GM23248 (cell line): ENCODE data around the gene FBXO38. TPM values are rescaled to one million over a fixed set of nuclear protein-coding genes. Genes with fewer than 3 reads are reported as not detected.

Experiments used
- DNase-seq: peaks from one replicate; pipeline ENCODE4 v3.0.0-alpha.2; 2015
- H2AFZ ChIP-seq: fragments of 200-600 bp; sonication (generic); 2 replicates; pipeline ENCODE4 v1.6.1; 2016; ENCODE audit warnings: antibody characterized with exemption
- H3F3A ChIP-seq: fragments of 200-600 bp; sonication (generic); 2 replicates; pipeline ENCODE4 v1.6.1; 2016; ENCODE audit warnings: mild to moderate bottlenecking, antibody characterized with exemption, mixed run types; ENCODE audit not compliant: insufficient read depth
- H3K27ac ChIP-seq: fragments of 200-600 bp; sonication (generic); 2 replicates; pipeline ENCODE4 v1.5.1; 2016; ENCODE audit warnings: mild to moderate bottlenecking
- H3K27me3 ChIP-seq: fragments of 200-600 bp; sonication (generic); replicated peaks from 2 replicates; pipeline ENCODE4 v1.6.1; 2016; ENCODE audit warnings: mild to moderate bottlenecking; ENCODE audit not compliant: insufficient read depth
- H3K36me3 ChIP-seq: fragments of 200-600 bp; sonication (generic); 2 replicates; pipeline ENCODE4 v1.6.1; 2016; ENCODE audit warnings: low read depth, mild to moderate bottlenecking
- H3K4me1 ChIP-seq: fragments of 200-600 bp; sonication (generic); 2 replicates; pipeline ENCODE4 v1.6.1; 2016; ENCODE audit warnings: mild to moderate bottlenecking; ENCODE audit not compliant: insufficient read depth
- H3K4me2 ChIP-seq: fragments of 200-600 bp; sonication (generic); one replicate; pipeline ENCODE4 v1.6.1; 2016; ENCODE audit warnings: mild to moderate bottlenecking; ENCODE audit not compliant: unreplicated experiment
- H3K4me3 ChIP-seq: fragments of 200-600 bp; sonication (generic); 2 replicates; pipeline ENCODE4 v1.5.1; 2016; ENCODE audit warnings: mild to moderate bottlenecking
- H3K79me2 ChIP-seq: fragments of 200-600 bp; sonication (generic); 2 replicates; pipeline ENCODE4 v1.6.1; 2016; ENCODE audit warnings: mild to moderate bottlenecking; ENCODE audit not compliant: insufficient read depth
- H3K9ac ChIP-seq: fragments of 200-600 bp; sonication (generic); 2 replicates; pipeline ENCODE4 v1.6.1; 2016; ENCODE audit warnings: mild to moderate bottlenecking
- H3K9me2 ChIP-seq: fragments of 200-600 bp; sonication (generic); 2 replicates; pipeline ENCODE4 v1.6.1; 2016; ENCODE audit warnings: mixed run types, mild to moderate bottlenecking, moderate library complexity; ENCODE audit not compliant: insufficient read depth
- H3K9me3 ChIP-seq: fragments of 200-600 bp; sonication (generic); one replicate; pipeline ENCODE4 v1.6.1; 2017; ENCODE audit warnings: low read depth
- H4K20me1 ChIP-seq: fragments of 200-600 bp; sonication (generic); 2 replicates; pipeline ENCODE4 v1.6.0; 2016; ENCODE audit not compliant: insufficient read depth
- EZH2 ChIP-seq: fragments of 200-600 bp; sonication (generic); IDR thresholded peaks from 2 replicates; pipeline ENCODE4 v1.6.1; 2018; ENCODE audit warnings: antibody characterized with exemption, mild to moderate bottlenecking; ENCODE audit not compliant: insufficient read depth, poor library complexity, severe bottlenecking
- EZH2phosphoT487 ChIP-seq: fragments of 200-600 bp; sonication (generic); IDR thresholded peaks from 2 replicates; pipeline ENCODE4 v1.6.1; 2018; ENCODE audit warnings: antibody characterized with exemption, moderate library complexity, mild to moderate bottlenecking, low read depth; ENCODE audit not compliant: insufficient read depth
- WGBS, 2 experiments: methylation state at CpG; one replicate each; pipeline ENCODE4 v1.1.6; 2015 to 2017; ENCODE audit warnings: low lambda C conversion rate in 2 of 2, low coverage in 1 of 2; ENCODE audit errors: missing lambda C conversion rate in 2 of 2; 5-methylcytosine and 5-hydroxymethylcytosine counted together
- in situ Hi-C: fragments of 300-500 bp; cut with MboI; formaldehyde crosslinking; loops from 2 replicates; pipeline ENCODE4 v1.15.0; 2020
- polyA plus RNA-seq: library from polyadenylated mRNA; unstranded; fragments of >200 nt; fragmentation: Nextera tagmentation; extraction: Ambion mirVana; gene quantifications from 2 replicates; pipeline ENCODE4 v1.2.1, GENCODE V29; 2016
- total RNA-seq: library from RNA; depleted of rRNA; stranded (reverse); fragments of >200 nt; shearing (Covaris generic); gene quantifications from 2 replicates; pipeline ENCODE4 v1.2.3, GENCODE V29; 2014

The FBXO38 gene
- total and polyA plus RNA-seq, 2 experiments from 2014 or later = 16.7 to 55.3 TPM

DNA sequence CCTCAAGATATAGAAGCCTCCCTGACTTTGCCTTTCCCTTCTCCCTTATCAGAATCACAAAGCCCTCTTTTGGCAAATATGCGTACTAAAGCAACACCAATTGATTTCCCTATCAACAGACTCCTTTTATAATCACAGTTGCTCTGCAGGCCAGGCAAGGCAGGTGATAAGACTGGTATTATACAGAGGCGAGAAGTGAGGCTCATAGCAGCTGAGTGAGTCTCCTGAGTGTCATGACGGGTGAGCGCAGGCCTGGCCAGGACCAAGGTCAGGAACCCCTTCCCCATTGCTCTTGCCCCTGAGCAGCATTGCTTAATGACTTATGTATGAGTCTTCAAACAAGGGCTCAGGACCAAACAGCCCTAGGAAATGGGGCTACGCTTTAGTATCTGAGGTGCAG is 70.8 kb downstream of the FBXO38 start:
- Histone ChIP-seq H2AFZ (no peak overlapping the region), H3K9ac (no peak overlapping the region), H3K4me2 (no peak overlapping the region), H3K36me3 (no peaks in the 10 kb centered on the region), H3K4me3 (no peak overlapping the region), H3K9me3 (no peaks in the 10 kb centered on the region), H3K4me1 (no peaks in the 10 kb centered on the region), H3F3A (no peaks in the 10 kb centered on the region), H4K20me1 (no peaks in the 10 kb centered on the region), H3K9me2 (no peaks in the 10 kb centered on the region), H3K27ac (no peak overlapping the region), H3K27me3 (no peaks in the 10 kb centered on the region), H3K79me2 (no peaks in the 10 kb centered on the region)
- DNase-seq = no peak
- 71 to 85% methylated on average over 5 of the region's 5 CpGs for WGBS, 2 experiments
- TF ChIP-seq EZH2phosphoT487 = no peak
- TF ChIP-seq EZH2 = no peak
- in situ Hi-C loops = no loop called here

DNA sequence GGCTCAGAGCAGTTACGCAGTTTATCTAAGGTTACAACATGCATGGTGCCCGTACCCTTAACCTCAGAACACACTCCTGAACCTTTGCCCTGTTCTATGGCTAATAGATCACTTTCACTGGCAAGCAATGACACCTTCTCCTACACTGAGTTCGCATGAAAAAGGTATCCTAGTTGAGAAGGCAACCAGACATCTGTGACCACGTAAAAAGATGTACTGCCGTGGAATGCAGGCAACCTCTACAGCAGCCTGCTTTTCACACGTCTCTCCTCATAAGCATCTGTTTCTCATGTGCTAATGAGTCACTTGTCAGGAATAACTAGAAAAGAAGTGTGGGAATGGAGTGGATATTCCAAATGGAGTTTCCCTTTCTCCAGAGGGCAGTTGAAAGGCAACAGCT is 71.4 kb downstream of the FBXO38 start:
- H3K4me3 ChIP-seq = no peak overlapping the region
- H2AFZ ChIP-seq = no peak overlapping the region
- no peaks in the 10 kb centered on the region for H3F3A ChIP-seq
- no peak overlapping the region for H3K9ac ChIP-seq
- no peak overlapping the region for H3K4me2 ChIP-seq
- H3K9me2 ChIP-seq = no peaks in the 10 kb centered on the region
- no peaks in the 10 kb centered on the region for H3K36me3 ChIP-seq
- H3K79me2 ChIP-seq = no peaks in the 10 kb centered on the region
- H3K9me3 ChIP-seq = no peaks in the 10 kb centered on the region
- 35 to 37% methylated on average over 6 of the region's 6 CpGs for WGBS, 2 experiments
- no peaks in the 10 kb centered on the region for H3K4me1 ChIP-seq
- TF ChIP-seq EZH2phosphoT487 (no peak), EZH2 (no peak)
- no peaks in the 10 kb centered on the region for H3K27me3 ChIP-seq
- DNase-seq = peak; percentile 35
- no peaks in the 10 kb centered on the region for H4K20me1 ChIP-seq
- H3K27ac ChIP-seq = no peak overlapping the region
- in situ Hi-C loops = no loop called here

DNA sequence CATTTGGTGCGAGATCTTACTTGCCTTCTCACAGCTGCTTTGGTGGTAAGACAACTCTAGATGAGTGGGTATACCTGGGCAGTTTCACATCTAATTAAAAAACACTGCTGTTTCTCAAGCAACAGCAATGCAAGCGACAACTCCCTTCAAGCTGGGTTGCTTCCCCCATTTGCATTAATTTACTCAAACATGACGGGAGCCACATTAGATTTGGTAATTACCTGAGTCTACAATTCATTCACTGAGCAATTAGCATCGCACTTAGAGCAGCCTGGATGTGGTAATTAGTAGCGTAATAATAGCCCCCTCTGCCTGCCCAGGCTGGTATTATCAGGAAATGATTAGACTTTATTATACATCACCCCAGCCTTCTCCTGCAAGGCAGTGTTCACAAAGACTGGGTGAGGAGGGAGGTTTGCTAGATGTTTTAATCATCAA is 73.4 kb downstream of the FBXO38 start:
- H3K36me3 ChIP-seq = no peaks in the 10 kb centered on the region
- in situ Hi-C loops = no loop called here
- no peak overlapping the region for H3K4me3 ChIP-seq
- H3K9me3 ChIP-seq = no peaks in the 10 kb centered on the region
- DNase-seq = peak; percentile 21
- no peak overlapping the region for H3K27ac ChIP-seq
- no peak overlapping the region for H3K4me2 ChIP-seq
- no peaks in the 10 kb centered on the region for H3K9me2 ChIP-seq
- no peaks in the 10 kb centered on the region for H3K4me1 ChIP-seq
- H3K9ac ChIP-seq = no peak overlapping the region
- no peak overlapping the region for H2AFZ ChIP-seq
- TF ChIP-seq EZH2phosphoT487 (no peak), EZH2 (no peak)
- WGBS, 2 experiments = 36% methylated on average over 5 of the region's 5 CpGs
- no peaks in the 10 kb centered on the region for H3F3A ChIP-seq
- H3K27me3 ChIP-seq = no peaks in the 10 kb centered on the region; the same call in 1 of the 2 replicates
- no peaks in the 10 kb centered on the region for H3K79me2 ChIP-seq
- no peaks in the 10 kb centered on the region for H4K20me1 ChIP-seq

DNA sequence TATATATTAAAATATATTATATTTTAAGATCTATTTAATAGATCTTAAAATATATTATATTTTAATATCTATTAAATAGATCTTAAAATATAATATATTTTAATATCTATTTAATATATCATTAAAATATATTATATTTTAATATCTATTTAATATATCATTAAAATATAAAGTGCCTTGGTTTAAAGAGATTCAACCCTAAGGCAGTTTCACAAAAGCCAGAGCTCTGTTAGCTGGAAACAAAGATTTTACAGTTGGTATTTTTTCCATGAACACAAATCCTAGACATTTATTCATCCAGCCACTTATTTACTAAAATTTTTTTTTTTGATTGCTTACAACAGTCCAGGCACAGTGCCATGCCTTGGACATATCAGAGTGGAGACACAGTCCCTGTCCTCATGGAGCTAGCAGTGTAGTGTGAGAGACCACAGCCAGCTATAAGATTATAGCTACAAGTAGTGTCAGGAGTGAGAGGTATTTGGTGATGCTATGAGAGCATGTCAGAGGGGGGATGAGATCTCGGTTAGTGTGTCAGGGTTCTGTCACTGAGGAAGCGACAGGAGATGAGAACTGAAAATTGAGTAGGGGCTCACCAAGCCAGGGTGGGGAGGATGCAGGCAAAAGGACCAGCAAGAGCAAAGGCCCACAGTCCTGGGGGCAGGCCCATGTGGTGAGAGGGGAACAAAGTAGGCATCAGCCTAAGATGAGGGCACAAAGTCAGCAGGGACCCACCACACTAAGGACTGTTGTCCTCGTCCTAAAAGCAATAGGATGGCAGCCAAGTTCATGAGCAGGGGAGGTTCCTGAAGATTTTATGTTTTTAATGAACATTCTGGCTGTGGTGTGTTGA is 74.5 kb downstream of the FBXO38 start:
- no peaks in the 10 kb centered on the region for H4K20me1 ChIP-seq
- DNase-seq = no peak
- H3K27me3 ChIP-seq = no peaks in the 10 kb centered on the region; the same call in 1 of the 2 replicates
- no peak overlapping the region for H3K9ac ChIP-seq
- no peaks in the 10 kb centered on the region for H3K36me3 ChIP-seq
- 53 to 58% methylated on average over 3 of the region's 3 CpGs for WGBS, 2 experiments
- no peak overlapping the region for H3K4me3 ChIP-seq
- H3K9me2 ChIP-seq = no peaks in the 10 kb centered on the region
- no peaks in the 10 kb centered on the region for H3K4me1 ChIP-seq
- no peak overlapping the region for H2AFZ ChIP-seq
- H3K4me2 ChIP-seq = no peak overlapping the region
- in situ Hi-C loops = no loop called here
- H3K27ac ChIP-seq = no peak overlapping the region
- no peaks in the 10 kb centered on the region for H3K79me2 ChIP-seq
- H3F3A ChIP-seq = no peaks in the 10 kb centered on the region
- TF ChIP-seq EZH2phosphoT487 (no peak), EZH2 (no peak)
- H3K9me3 ChIP-seq = no peaks in the 10 kb centered on the region
